SK-N-SH treated with all-trans-retinoic acid at 6 μM for 48 hours (cell line): Measurements from ENCODE around the gene ARHGAP4.

Experiments
- ATAC-seq: fragments of 200-7000 bp; cut with Tn5 transposase; 3 replicates; pipeline ENCODE4 v1.9.1; 2020; ENCODE audit warnings: mild to moderate bottlenecking, moderate library complexity
- ARNTL ChIP-seq: fragments of 450-650 bp; formaldehyde crosslinking; IDR thresholded peaks from 2 replicates; pipeline ENCODE4 v1.5.0; 2020; ENCODE audit warnings: low read depth, mild to moderate bottlenecking, moderate library complexity, borderline replicate concordance
- BACH2 ChIP-seq: fragments of 250-450 bp; sonication (Bioruptor Pico); IDR thresholded peaks from 2 replicates; pipeline ENCODE4 v1.9.0; 2021; ENCODE audit warnings: mild to moderate bottlenecking, borderline replicate concordance
- CREB5 ChIP-seq: fragments of 250-450 bp; sonication (Bioruptor Pico); IDR thresholded peaks from 2 replicates; pipeline ENCODE4 v1.5.1; 2020; ENCODE audit warnings: low read depth, mild to moderate bottlenecking, moderate library complexity
- CSDC2 ChIP-seq: fragments of 250-450 bp; sonication (Bioruptor Pico); IDR thresholded peaks from 2 replicates; pipeline ENCODE4 v1.5.0; 2020; ENCODE audit warnings: mild to moderate bottlenecking, moderate library complexity
- CSRNP3 ChIP-seq: fragments of 250-450 bp; sonication (Bioruptor Pico); IDR thresholded peaks from 2 replicates; pipeline ENCODE4 v1.5.1; 2021; ENCODE audit warnings: mild to moderate bottlenecking, moderate library complexity
- ESRRG ChIP-seq: fragments of 250-450 bp; sonication (Bioruptor Pico); IDR thresholded peaks from 2 replicates; pipeline ENCODE4 v1.6.1; 2021; ENCODE audit warnings: mild to moderate bottlenecking
- GLIS3 ChIP-seq: fragments of 250-450 bp; sonication (Bioruptor Pico); IDR thresholded peaks from 2 replicates; pipeline ENCODE4 v1.5.0; 2020; ENCODE audit warnings: mild to moderate bottlenecking, moderate library complexity
- ISL1 ChIP-seq: fragments of 250-450 bp; sonication (Bioruptor Pico); IDR thresholded peaks from 2 replicates; pipeline ENCODE4 v2.1.2; 2022; ENCODE audit warnings: mild to moderate bottlenecking, moderate library complexity
- OSR1 ChIP-seq: fragments of 250-450 bp; sonication (Bioruptor Pico); IDR thresholded peaks from 2 replicates; pipeline ENCODE4 v1.8.0; 2022; ENCODE audit warnings: moderate library complexity, mild to moderate bottlenecking, inconsistent platforms
- POU6F1 ChIP-seq: fragments of 250-450 bp; sonication (Bioruptor Pico); IDR thresholded peaks from 2 replicates; pipeline ENCODE4 v1.8.0; 2021; ENCODE audit warnings: low read depth, mild to moderate bottlenecking, moderate library complexity, borderline replicate concordance
- RARB ChIP-seq: fragments of 250-450 bp; sonication (Bioruptor Pico); IDR thresholded peaks from 2 replicates; pipeline ENCODE4 v1.8.0; 2021; ENCODE audit warnings: mild to moderate bottlenecking, moderate library complexity
- TCF4 ChIP-seq: fragments of 250-450 bp; sonication (Bioruptor Pico); IDR thresholded peaks from 2 replicates; pipeline ENCODE4 v1.8.0; 2021; ENCODE audit warnings: mild to moderate bottlenecking, moderate library complexity, borderline replicate concordance
- TOX ChIP-seq: fragments of 250-450 bp; sonication (Bioruptor Pico); IDR thresholded peaks from 2 replicates; pipeline ENCODE4 v1.8.0; 2021; ENCODE audit warnings: mild to moderate bottlenecking, moderate library complexity, borderline replicate concordance
- TSHZ2 ChIP-seq: fragments of 250-450 bp; sonication (Bioruptor Pico); IDR thresholded peaks from 2 replicates; pipeline ENCODE4 v1.5.0; 2020; ENCODE audit warnings: mild to moderate bottlenecking, moderate library complexity
- ZC3H10 ChIP-seq: fragments of 250-450 bp; sonication (Bioruptor Pico); IDR thresholded peaks from 2 replicates; pipeline ENCODE4 v1.5.1; 2021; ENCODE audit warnings: mild to moderate bottlenecking, moderate library complexity
- ZFP30 ChIP-seq: fragments of 450-650 bp; formaldehyde crosslinking; IDR thresholded peaks from 2 replicates; pipeline ENCODE4 v1.5.0; 2022; ENCODE audit warnings: mild to moderate bottlenecking, moderate library complexity
- ZNF565 ChIP-seq: fragments of 450-650 bp; formaldehyde crosslinking; conservative IDR thresholded peaks from 2 replicates; pipeline ENCODE4 v1.5.0; 2020; ENCODE audit warnings: low read depth, mild to moderate bottlenecking, moderate library complexity
- ZNF70 ChIP-seq: fragments of 450-650 bp; formaldehyde crosslinking; IDR thresholded peaks from 2 replicates; pipeline ENCODE4 v1.5.0; 2020; ENCODE audit warnings: mild to moderate bottlenecking, moderate library complexity
- ZNF8 ChIP-seq: fragments of 450-650 bp; formaldehyde crosslinking; IDR thresholded peaks from 2 replicates; pipeline ENCODE4 v1.5.0; 2020; ENCODE audit warnings: mild to moderate bottlenecking, moderate library complexity

ARHGAP4 gene

GRCh38 chrX:153954558-153955227, 28.6 kb upstream of the ARHGAP4 start (continued):
- no peak for TF ChIP-seq ZC3H10
- TF ChIP-seq ZNF8 (CRISPR knock-in tag), result no peak
- TF ChIP-seq ISL1, result no peak
- TF ChIP-seq OSR1 (CRISPR knock-in tag), result no peak
- TF ChIP-seq ARNTL (CRISPR knock-in tag), result no peak
- no peak for TF ChIP-seq ZNF565 (CRISPR knock-in tag)

GRCh38 chrX:153953892-153954557, 28.0 kb upstream of the ARHGAP4 start:
- TF ChIP-seq CSDC2 (CRISPR knock-in tag) (no peak), ZFP30 (CRISPR knock-in tag) (no peak), TOX (no peak), ZNF70 (CRISPR knock-in tag) (no peak), RARB (CRISPR knock-in tag) (no peak)
- ATAC-seq, result peak; percentile 28

- ATAC-seq, result peak; percentile 78
Measured at GRCh38 chrX:153953342-153953830, 27.3 kb upstream of the ARHGAP4 start.

GRCh38 chrX:153952373-153953026, 26.4 kb upstream of the ARHGAP4 start:
- ATAC-seq, result no peak
- TF ChIP-seq CSRNP3 (CRISPR knock-in tag), result no peak

More at GRCh38 chrX:153953342-153953830, 27.3 kb upstream of the ARHGAP4 start:
- no peak for TF ChIP-seq TCF4 (CRISPR knock-in tag)
- no peak for TF ChIP-seq ISL1
- no peak for TF ChIP-seq POU6F1
- no peak for TF ChIP-seq CREB5 (CRISPR knock-in tag)
- no peak for TF ChIP-seq OSR1 (CRISPR knock-in tag)
- no peak for TF ChIP-seq CSRNP3 (CRISPR knock-in tag)
- TF ChIP-seq ZNF70 (CRISPR knock-in tag), result no peak
- TF ChIP-seq ZNF8 (CRISPR knock-in tag), result no peak

GRCh38 chrX:153951683-153952372, 25.8 kb upstream of the ARHGAP4 start:
- ATAC-seq, result no peak
- TF ChIP-seq BACH2 (CRISPR knock-in tag), result no peak
- TF ChIP-seq TSHZ2 (CRISPR knock-in tag), result no peak
- TF ChIP-seq ESRRG, result no peak
- no peak for TF ChIP-seq ISL1
- no peak for TF ChIP-seq CSDC2 (CRISPR knock-in tag)
- no peak for TF ChIP-seq ZNF565 (CRISPR knock-in tag)
- TF ChIP-seq ARNTL (CRISPR knock-in tag), result no peak
- TF ChIP-seq GLIS3 (CRISPR knock-in tag), result no peak
- TF ChIP-seq ZFP30 (CRISPR knock-in tag), result no peak
- no peak for TF ChIP-seq CREB5 (CRISPR knock-in tag)
- TF ChIP-seq CSRNP3 (CRISPR knock-in tag), result no peak
